Measurements from ENCODE around the gene SLC51A. TPM values are rescaled to one million over a fixed set of nuclear protein-coding genes. Genes with fewer than 3 reads are reported as not detected.

Gene SLC51A
- total and polyA plus RNA-seq, 2 of the 8 experiments (the other 6 are each of a cell fraction or from before 2014, with no cell fraction given), result 6.3 to 9.8 TPM

GRCh38 chr3:196203846-196204245 is 12.5 kb upstream of the SLC51A start:
- H2AFZ ChIP-seq (ENCODE audit: low read length), result no peak overlapping the region
- no peak overlapping the region for H3K56ac ChIP-seq (replicated peaks; ENCODE audit: insufficient read length, low read depth, low read length)
- no peak overlapping the region for H3K4me3 ChIP-seq (ENCODE audit: extremely low read depth in 1 of 4, insufficient read depth in 2 of 4, low read depth in 3 of 4, low read length in 4 of 4)
- 0 out of 2 replicates have a peak overlapping the region, but pooled peaks have one; percentile 39 for H2BK12ac ChIP-seq (ENCODE audit: low read depth, low read length)
- no peak overlapping the region for H3K4ac ChIP-seq (replicated peaks; ENCODE audit: insufficient read length, low read depth, low read length)
- peaks cover 0 to 7% (median 7%) of the 10 kb centered on the region in 4 experiments; a peak in 5 of 7 replicates for H3K27me3 ChIP-seq (replicated peaks in 1 of 4; ENCODE audit: control insufficient read depth in 3 of 4, extremely low read depth in 1 of 4, insufficient read depth in 3 of 4, low read length in 3 of 4)
- no peak for TF ChIP-seq ZNF274 (IDR thresholded peaks at IDR 0.05; ENCODE audit: borderline replicate concordance, extremely low read depth, low read length)
- no peaks in the 10 kb centered on the region for H3K9me3 ChIP-seq (ENCODE audit: insufficient read depth in 2 of 2, low read depth in 1 of 2, low read length in 1 of 2)
- CTCF ChIA-PET (ENCODE audit: partially characterized antibody), result interaction anchor here (0.6 to 1.5 kb wide), 5 partner anchors 48 to 181 kb away, joined by 3 to 11 read pairs (median 4); no protein-coding TSS in a partner anchor
- no peaks in the 10 kb centered on the region for H3K23me2 ChIP-seq (ENCODE audit: low read depth, low read length)
- H4K8ac ChIP-seq (ENCODE audit: extremely low read depth, insufficient read depth, low read length), result no peak overlapping the region
- H2AK5ac ChIP-seq (ENCODE audit: low read depth, low read length), result no peak overlapping the region
- H3K9ac ChIP-seq (replicated peaks in 1 of 4; ENCODE audit: extremely low read depth in 1 of 4, low read depth in 3 of 4, low read length in 3 of 4), result no peak overlapping the region
- no peak overlapping the region for H3K18ac ChIP-seq (ENCODE audit: extremely low read depth, low read length)
- DNase-seq (ENCODE audit: low read depth in 1 of 2, low spot score in 2 of 2) (no peak), FAIRE-seq (no peak)
- no peak overlapping the region for H2BK20ac ChIP-seq (ENCODE audit: low read length)
- H3K79me1 ChIP-seq (ENCODE audit: low read depth, low read length), result no peaks in the 10 kb centered on the region
- POLR2A ChIA-PET (ENCODE audit: partially characterized antibody), result no interaction called here
- H4K91ac ChIP-seq (replicated peaks; ENCODE audit: insufficient read length, low read length), result no peak overlapping the region
- no peak overlapping the region for H4K5ac ChIP-seq (ENCODE audit: insufficient read length, low read depth, low read length)
- no peak overlapping the region for H2BK120ac ChIP-seq (replicated peaks; ENCODE audit: low read depth, low read length)
- no peak overlapping the region for H3K4me2 ChIP-seq (ENCODE audit: insufficient read depth in 1 of 2, low read depth in 2 of 2, low read length in 2 of 2)
- no peak overlapping the region for H3K27ac ChIP-seq (ENCODE audit: low read depth, low read length)
- 0 out of 2 replicates have a peak overlapping the region, but pooled peaks have one; percentile 9 for H2BK5ac ChIP-seq (ENCODE audit: low read depth, low read length)
- H3K36me3 ChIP-seq (ENCODE audit: control insufficient read depth in 2 of 4, insufficient read depth in 4 of 4, low read length in 3 of 4), result no peaks in the 10 kb centered on the region
- H4K20me1 ChIP-seq (replicated peaks in 1 of 2; ENCODE audit: control insufficient read depth in 1 of 2, insufficient read depth in 2 of 2, low read length in 2 of 2), result no peaks in the 10 kb centered on the region
- H3K23ac ChIP-seq (ENCODE audit: insufficient read length), result no peak overlapping the region
- H3K79me2 ChIP-seq (ENCODE audit: control insufficient read depth in 1 of 2, insufficient read depth in 2 of 2, low read length in 2 of 2), result no peaks in the 10 kb centered on the region
- no peak overlapping the region for H3K14ac ChIP-seq (ENCODE audit: insufficient read length)
- H3K4me1 ChIP-seq (replicated peaks in 1 of 4; ENCODE audit: control insufficient read depth in 3 of 4, insufficient read depth in 4 of 4, low read length in 3 of 4), result peaks cover 0 to 8% (median 2%) of the 10 kb centered on the region in 4 experiments; a peak in 4 of 7 replicates
- 79% methylated on average over 3 of the region's 3 CpGs; no CpG with 5 or more reads in 1 of the 2 experiments for WGBS, 2 experiments (ENCODE audit: extremely low coverage in 1 of 2, insufficient coverage in 1 of 2, insufficient read length in 1 of 2, insufficient replicate concordance in 2 of 2, low coverage in 1 of 2, low lambda C conversion rate in 2 of 2, missing lambda C conversion rate in 1 of 2)
- H2BK15ac ChIP-seq (ENCODE audit: low read length), result no peak overlapping the region; the same call in 1 of the 2 replicates
